Activated CD4-positive, alpha-beta T cell treated with anti-CD3 and anti-CD28 coated beads, Interleukin-2, amount 50 U/mL, for 4 hours (primary cell): Measurements from ENCODE around the gene SMYD3.
"Not testable (repeated sequence)": the region's sequence is repeated elsewhere in the genome, so short reads cannot be mapped to it uniquely, and the experiment has no call there.

Source experiments
- DNase-seq, 2 experiments: peaks; one replicate each; pipeline ENCODE4 v3.0.0-alpha.2; 2020

Gene SMYD3

GRCh38 chr1:246343937-246344336 is 163.1 kb downstream of the SMYD3 start:
- DNase-seq: no peak

GRCh38 chr1:246343251-246343650 is 163.8 kb downstream of the SMYD3 start:
- DNase-seq: no peak

- DNase-seq: no peak
These were observed 168.5 kb downstream of the SMYD3 start for GRCh38 chr1:246338546-246338945.

GRCh38 chr1:246338098-246338497 is 169.0 kb downstream of the SMYD3 start:
- DNase-seq: no peak

- DNase-seq: no peak
These were observed 171.9 kb downstream of the SMYD3 start for GRCh38 chr1:246335151-246335550.

GRCh38 chr1:246333855-246334254 is 173.2 kb downstream of the SMYD3 start:
- no peak for DNase-seq

- DNase-seq: no peak
These were observed 175.0 kb downstream of the SMYD3 start for GRCh38 chr1:246332078-246332477.

- no peak for DNase-seq
These were observed 177.2 kb downstream of the SMYD3 start for GRCh38 chr1:246329900-246330299.

- DNase-seq: not testable (repeated sequence)
These were observed 177.8 kb downstream of the SMYD3 start for GRCh38 chr1:246329292-246329691.

- DNase-seq: no peak
These were observed 182.4 kb downstream of the SMYD3 start for GRCh38 chr1:246324711-246325110.

GRCh38 chr1:246324033-246324432 is 183.0 kb downstream of the SMYD3 start:
- not testable (repeated sequence) for DNase-seq

- DNase-seq: no peak
These were observed 186.8 kb downstream of the SMYD3 start for GRCh38 chr1:246320286-246320685.

GRCh38 chr1:246319083-246319714 is 187.9 kb downstream of the SMYD3 start:
- no peak for DNase-seq

GRCh38 chr1:246318622-246319021 is 188.5 kb downstream of the SMYD3 start:
- no peak for DNase-seq

GRCh38 chr1:246318036-246318359 is 189.1 kb downstream of the SMYD3 start:
- no peak for DNase-seq

GRCh38 chr1:246317332-246318035 is 189.6 kb downstream of the SMYD3 start:
- DNase-seq: no peak

- no peak for DNase-seq
These were observed 195.6 kb downstream of the SMYD3 start for GRCh38 chr1:246311461-246311860.

- DNase-seq: no peak
These were observed 197.7 kb downstream of the SMYD3 start for GRCh38 chr1:246309247-246309884.

- DNase-seq: no peak
These were observed 198.5 kb downstream of the SMYD3 start for GRCh38 chr1:246308533-246309075.

- no peak for DNase-seq
These were observed 200.6 kb downstream of the SMYD3 start for GRCh38 chr1:246306415-246307037.

GRCh38 chr1:246304484-246305259 is 202.4 kb downstream of the SMYD3 start:
- DNase-seq: no peak

- DNase-seq: no peak
These were observed 204.3 kb downstream of the SMYD3 start for GRCh38 chr1:246302711-246303317.
